ENCODE measurements around the gene DLGAP1.

The DLGAP1 gene

GRCh38 chr18:3648200-3648599 is 806.9 kb downstream of the DLGAP1 start:
- ChIA-PET CTCF (interaction anchor here (0.6 to 3.6 kb wide), 2 partner anchors 17 to 1009 kb away, joined by 3 to 19 read pairs; no protein-coding TSS in a partner anchor), POLR2A (no interaction called here)
- no peaks in the 10 kb centered on the region; the same call in 1 of the 2 replicates for H3K4me1 ChIP-seq (ENCODE audit: control insufficient read depth, insufficient read depth, low read length)
- H3K9me3 ChIP-seq (ENCODE audit: control insufficient read depth, insufficient read depth, low read depth, low read length), result no peaks in the 10 kb centered on the region
- TF ChIP-seq ZNF513 (tag by site-specific recombination; IDR thresholded peaks at IDR 0.05), result no peak
- H3K27ac ChIP-seq (ENCODE audit: extremely low read depth, low read depth, low read length), result no peak overlapping the region
- no peak overlapping the region for H3K4me3 ChIP-seq (ENCODE audit: low read depth, low read length)
- H3K36me3 ChIP-seq (ENCODE audit: control insufficient read depth in 2 of 2, insufficient read depth in 1 of 2, low read length in 2 of 2), result no peaks in the 10 kb centered on the region

- Histone ChIP-seq H3K4me3 (ENCODE audit: low read depth, low read length) (no peak overlapping the region), H3K36me3 (ENCODE audit: control insufficient read depth in 2 of 2, insufficient read depth in 1 of 2, low read length in 2 of 2) (no peaks in the 10 kb centered on the region), H3K9me3 (ENCODE audit: control insufficient read depth, insufficient read depth, low read depth, low read length) (no peaks in the 10 kb centered on the region), H3K4me1 (ENCODE audit: control insufficient read depth, insufficient read depth, low read length) (no peaks in the 10 kb centered on the region; the same call in 1 of the 2 replicates), H3K27ac (ENCODE audit: extremely low read depth, low read depth, low read length) (no peak overlapping the region)
- TF ChIP-seq ZNF239 (tag by site-specific recombination; IDR thresholded peaks at IDR 0.05), result no peak
- ChIA-PET POLR2A (no interaction called here), CTCF (interaction anchor here (3.6 kb wide), 1 partner anchor 18 kb away, joined by 19 read pairs; no protein-coding TSS in a partner anchor)
These were observed 807.5 kb downstream of the DLGAP1 start for GRCh38 chr18:3647636-3648035.

GRCh38 chr18:3645384-3646156 is 809.5 kb downstream of the DLGAP1 start:
- TF ChIP-seq ZNF560 (tag by site-specific recombination; IDR thresholded peaks at IDR 0.05; ENCODE audit: borderline replicate concordance), result no peak
- TF ChIP-seq ZNF175 (tag by site-specific recombination; IDR thresholded peaks at IDR 0.05), result no peak
- TF ChIP-seq IKZF3 (tag by site-specific recombination; IDR thresholded peaks at IDR 0.05), result no peak
- TF ChIP-seq ZBTB7A (tag by site-specific recombination; IDR thresholded peaks at IDR 0.05; ENCODE audit: low read depth), result no peak
- TF ChIP-seq ZNF114 (tag by site-specific recombination; IDR thresholded peaks at IDR 0.05), result no peak
- TF ChIP-seq ZBTB44 (tag by site-specific recombination; IDR thresholded peaks at IDR 0.05), result no peak
- H3K36me3 ChIP-seq (ENCODE audit: control insufficient read depth in 2 of 2, insufficient read depth in 1 of 2, low read length in 2 of 2), result no peaks in the 10 kb centered on the region
- no peak overlapping the region for H3K4me3 ChIP-seq (ENCODE audit: low read depth, low read length)
- H3K4me1 ChIP-seq (ENCODE audit: control insufficient read depth, insufficient read depth, low read length), result no peaks in the 10 kb centered on the region; the same call in 1 of the 2 replicates
- POLR2A ChIA-PET, result no interaction called here
- CTCF ChIA-PET, result interaction anchor here (0.6 to 1.2 kb wide), 6 partner anchors 13 to 464 kb away, joined by 3 to 4 read pairs (median 3); no protein-coding TSS in a partner anchor
- no peak overlapping the region for H3K27ac ChIP-seq (ENCODE audit: extremely low read depth, low read depth, low read length)
- no peaks in the 10 kb centered on the region for H3K9me3 ChIP-seq (ENCODE audit: control insufficient read depth, insufficient read depth, low read depth, low read length)

GRCh38 chr18:3634250-3634939 is 820.7 kb downstream of the DLGAP1 start:
- ChIA-PET POLR2A (no interaction called here), CTCF (interaction anchor here (1.1 to 1.5 kb wide), 2 partner anchors 24 to 32 kb away, joined by 3 to 5 read pairs; no protein-coding TSS in a partner anchor)

More at GRCh38 chr18:3634250-3634939, 820.7 kb downstream of the DLGAP1 start:
- no peaks in the 10 kb centered on the region for H3K9me3 ChIP-seq (ENCODE audit: control insufficient read depth, insufficient read depth, low read depth, low read length)
- H3K4me3 ChIP-seq (ENCODE audit: low read depth, low read length), result no peak overlapping the region
- H3K36me3 ChIP-seq (ENCODE audit: control insufficient read depth in 2 of 2, insufficient read depth in 1 of 2, low read length in 2 of 2), result no peaks in the 10 kb centered on the region
- no peak overlapping the region for H3K27ac ChIP-seq (ENCODE audit: extremely low read depth, low read depth, low read length)
- no peak for TF ChIP-seq ZNF571 (tag by site-specific recombination; IDR thresholded peaks at IDR 0.05)
- no peak for TF ChIP-seq ZNF26 (tag by site-specific recombination; IDR thresholded peaks at IDR 0.05)
- no peak for TF ChIP-seq HOXC10 (CRISPR knock-in tag; IDR thresholded peaks at IDR 0.05)
- no peak for TF ChIP-seq ZNF473 (tag by site-specific recombination; IDR thresholded peaks at IDR 0.05)
- H3K4me1 ChIP-seq (ENCODE audit: control insufficient read depth, insufficient read depth, low read length), result no peaks in the 10 kb centered on the region
